NCI-H2081 treated with DMSO at 0.1 percent for 48 hours (cell line): Measurements from ENCODE around the gene SNN.

ENCODE experiments used
- DNase-seq: peaks from one replicate; lab custom pipeline; 2025; lab: John Stamatoyannopoulos, UW

Gene SNN

GRCh38 chr16:11667221-11667823 is 933 bp upstream of the SNN start:
- no peak for DNase-seq

- no peak for DNase-seq
These were observed 546 bp downstream of the SNN start for GRCh38 chr16:11668623-11669379.

- no peak for DNase-seq
These were observed 1.3 kb downstream of the SNN start for GRCh38 chr16:11669380-11670146.

GRCh38 chr16:11670171-11671131 is 2.2 kb downstream of the SNN start:
- no peak for DNase-seq

- DNase-seq = no peak
These were observed 3.0 kb downstream of the SNN start for GRCh38 chr16:11671271-11671670.

GRCh38 chr16:11671676-11672075 is 3.4 kb downstream of the SNN start:
- DNase-seq = no peak

GRCh38 chr16:11672206-11673090 is 4.2 kb downstream of the SNN start:
- DNase-seq = no peak

- no peak for DNase-seq
These were observed 5.1 kb downstream of the SNN start for GRCh38 chr16:11673091-11674000.

GRCh38 chr16:11674001-11674817 is 6.0 kb downstream of the SNN start:
- DNase-seq = no peak

- DNase-seq = no peak
These were observed 6.7 kb downstream of the SNN start for GRCh38 chr16:11674818-11675560.

- no peak for DNase-seq
These were observed 7.6 kb downstream of the SNN start for GRCh38 chr16:11675561-11676511.

- DNase-seq = no peak
These were observed 8.5 kb downstream of the SNN start for GRCh38 chr16:11676799-11677198.

- no peak for DNase-seq
These were observed 9.2 kb downstream of the SNN start for GRCh38 chr16:11677451-11677951.

GRCh38 chr16:11677959-11678881 is 10.0 kb downstream of the SNN start:
- no peak for DNase-seq

- DNase-seq = no peak
These were observed 11.0 kb downstream of the SNN start for GRCh38 chr16:11679250-11679649.
